Stromal cell of bone marrow (primary cell): ENCODE data around the gene SLC22A16.

Experiments
- DNase-seq: peaks from one replicate; pipeline ENCODE4 v3.0.0-alpha.2; 2012; ENCODE audit warnings: low read depth

Gene SLC22A16

GRCh38 chr6:110446405-110446804, 30.0 kb downstream of the SLC22A16 start:
- no peak for DNase-seq

- no peak for DNase-seq
Observed at GRCh38 chr6:110440026-110440425, 36.4 kb downstream of the SLC22A16 start.

DNA sequence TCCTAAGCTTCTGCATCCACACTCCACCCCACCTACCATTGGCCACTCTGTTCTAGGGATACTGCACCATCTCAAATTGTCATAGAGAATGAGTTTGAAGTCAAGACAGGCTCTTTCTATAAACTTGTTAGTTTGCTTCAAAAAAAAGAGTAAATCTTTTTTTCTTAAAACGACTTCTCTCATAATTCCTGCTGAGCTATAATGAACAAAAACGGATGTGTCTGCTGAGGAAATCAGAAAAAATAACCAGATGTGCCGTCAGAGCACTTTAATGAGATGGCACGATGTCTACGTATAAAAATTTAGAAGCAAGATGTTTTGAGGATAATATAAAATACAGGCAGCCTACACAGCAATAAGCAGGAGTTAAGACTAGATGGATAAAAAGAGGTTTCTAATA, 37.1 kb downstream of the SLC22A16 start:
- DNase-seq: no peak

- DNase-seq: no peak
Observed at GRCh38 chr6:110434961-110435602, 41.3 kb downstream of the SLC22A16 start.

DNA sequence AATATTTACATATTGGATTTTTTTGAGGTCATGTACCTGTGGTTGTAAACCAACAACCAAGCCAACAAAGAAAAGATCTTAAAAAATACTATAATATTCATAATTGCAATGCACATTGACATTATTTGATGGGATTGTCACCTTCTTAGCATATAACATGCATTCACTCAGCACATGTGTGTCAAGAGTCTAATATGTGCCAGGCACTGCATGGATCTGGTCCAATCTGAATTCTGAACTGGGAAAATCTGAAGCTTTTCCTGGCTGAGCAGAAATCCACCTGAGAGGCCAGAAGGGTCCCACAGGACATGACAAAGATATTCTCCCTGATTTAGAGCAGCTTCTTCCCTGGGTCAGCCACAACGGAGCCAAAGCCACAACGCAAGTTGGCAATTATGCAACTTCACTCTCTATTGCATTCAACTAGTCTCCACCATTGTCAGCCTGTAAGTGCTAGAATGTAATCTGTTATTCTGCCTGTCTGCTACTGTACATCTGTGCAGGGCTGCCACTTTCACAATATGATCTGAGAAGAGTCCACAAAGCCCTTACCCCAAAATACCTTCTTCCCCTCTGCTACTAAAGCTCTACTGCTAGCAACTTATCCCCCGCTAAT, 44.0 kb downstream of the SLC22A16 start:
- DNase-seq: no peak

- no peak for DNase-seq
Observed at GRCh38 chr6:110430741-110431140, 45.7 kb downstream of the SLC22A16 start.

- DNase-seq: no peak
Observed at GRCh38 chr6:110430236-110430635, 46.2 kb downstream of the SLC22A16 start.

DNA sequence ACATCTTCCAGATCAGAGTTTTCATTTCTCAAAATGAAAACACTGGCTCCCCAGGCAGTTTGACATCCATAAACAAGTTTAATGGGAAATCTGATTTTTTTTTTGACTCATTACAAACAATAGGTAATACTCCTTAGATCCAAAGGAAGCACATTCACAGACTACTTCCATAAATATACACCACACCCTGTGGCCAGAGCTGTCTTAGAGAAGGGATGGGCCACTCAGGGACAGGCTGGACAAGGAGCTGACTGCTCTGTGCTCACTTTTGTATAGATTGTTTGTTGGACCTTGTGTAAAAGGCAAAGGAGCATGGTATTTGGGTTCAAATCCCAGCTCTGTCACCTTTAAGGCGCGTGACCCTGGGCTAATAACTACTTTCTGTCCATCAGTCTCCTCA, 48.3 kb downstream of the SLC22A16 start:
- DNase-seq: no peak

DNA sequence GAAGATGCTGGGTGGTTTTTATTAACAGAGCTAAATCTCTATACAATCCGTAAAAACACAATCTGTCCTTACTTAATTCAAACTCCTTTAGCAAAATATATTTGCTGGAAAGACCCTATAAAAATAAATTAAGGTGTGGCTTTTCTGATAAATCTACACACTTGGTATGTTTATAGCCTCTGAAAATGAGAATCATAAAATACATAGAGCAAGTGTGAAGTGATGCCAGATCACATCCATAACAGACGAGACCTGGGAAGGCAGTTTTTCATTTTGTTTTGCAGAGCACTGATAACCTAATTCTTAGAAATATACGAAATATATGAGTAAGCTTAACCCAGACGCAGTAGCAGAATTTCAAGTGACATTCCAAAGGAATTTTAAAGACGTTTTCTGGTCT, 50.6 kb downstream of the SLC22A16 start:
- DNase-seq: no peak

DNA sequence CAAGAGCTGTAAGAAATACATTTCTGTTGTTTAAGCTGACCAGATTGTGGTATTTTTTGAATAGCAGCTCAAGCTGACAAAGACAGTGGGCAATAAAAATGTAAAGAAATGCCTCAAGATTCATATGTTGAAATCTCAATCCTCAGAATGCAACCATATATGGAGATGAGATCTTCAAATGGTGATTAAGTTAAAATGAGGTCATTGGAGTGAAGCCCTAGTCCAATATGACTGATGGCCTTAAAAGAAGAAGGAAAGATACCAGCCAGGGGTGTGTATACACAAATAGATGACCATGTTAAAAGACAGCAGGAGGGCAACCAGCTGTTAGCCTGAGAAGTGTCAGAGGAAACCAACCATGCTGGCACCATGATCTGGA, 54.0 kb downstream of the SLC22A16 start:
- DNase-seq: no peak

DNA sequence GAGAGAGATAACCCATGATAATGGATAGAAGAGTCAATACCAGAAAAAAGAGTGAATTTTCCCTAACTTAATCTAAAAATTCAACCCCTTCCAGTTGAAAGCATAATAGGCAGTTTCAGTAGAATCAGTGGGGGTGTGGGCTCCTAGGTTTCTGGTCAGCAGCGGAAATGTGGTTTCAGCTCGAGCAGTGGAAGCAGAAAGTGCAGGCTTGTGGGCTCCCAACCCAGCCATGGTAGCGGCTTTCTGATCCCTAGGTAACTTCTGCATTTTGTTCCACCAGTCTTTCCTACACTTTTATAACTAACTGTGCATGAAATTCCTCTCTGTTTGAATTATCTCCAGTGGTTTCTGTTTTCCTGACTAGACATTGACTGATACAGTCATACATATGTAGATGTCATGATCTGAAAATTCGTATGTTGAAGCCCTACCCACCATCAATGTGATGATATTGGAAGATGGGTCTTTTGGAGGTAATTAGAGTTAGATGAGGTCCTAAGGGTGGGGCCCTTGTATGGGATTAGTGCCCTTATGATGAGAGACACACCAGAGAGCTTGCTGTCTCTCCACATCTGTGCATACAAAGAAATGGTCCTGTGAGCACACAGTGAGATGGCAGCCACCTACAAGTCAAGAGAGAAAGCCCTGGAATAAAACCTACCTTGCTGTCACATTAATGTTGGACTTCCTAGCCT, 54.5 kb downstream of the SLC22A16 start:
- DNase-seq: no peak

GRCh38 chr6:110419028-110419739, 57.2 kb downstream of the SLC22A16 start:
- no peak for DNase-seq

GRCh38 chr6:110418594-110418993, 57.8 kb downstream of the SLC22A16 start:
- no peak for DNase-seq

GRCh38 chr6:110415086-110415916, 61.1 kb downstream of the SLC22A16 start, which contains the start of gene DDO:
Gene DDO, minus strand, starts transcription at chr6:110415575. Its CDS starts 2,113 bp downstream, at chr6:110413462.
- DNase-seq: peak; percentile 50

DNA sequence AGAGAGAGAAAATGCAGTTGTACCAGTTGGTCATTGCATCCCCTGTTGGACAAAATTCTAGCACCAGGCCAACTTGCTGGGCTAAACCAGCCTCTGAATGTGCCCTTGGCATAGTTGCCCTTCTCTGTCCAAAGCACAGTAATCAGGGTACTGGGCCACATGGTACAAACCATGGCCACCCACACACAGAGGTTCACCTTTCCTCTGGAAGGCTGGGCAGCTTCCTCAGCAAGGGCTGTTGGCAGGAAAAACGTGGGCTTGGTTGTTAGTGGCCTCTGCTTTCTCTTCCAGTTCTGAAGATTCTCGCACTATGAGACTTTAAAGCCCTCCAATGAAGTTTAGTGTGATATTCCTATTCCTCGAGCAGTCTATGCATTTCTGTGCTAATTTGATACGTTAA, 61.7 kb downstream of the SLC22A16 start:
- DNase-seq: no peak

GRCh38 chr6:110412360-110412759, 64.1 kb downstream of the SLC22A16 start:
- DNase-seq: no peak

- no peak for DNase-seq
Observed at GRCh38 chr6:110410511-110410910, 65.9 kb downstream of the SLC22A16 start.

- no peak for DNase-seq
Observed at GRCh38 chr6:110409794-110410193, 66.6 kb downstream of the SLC22A16 start.

GRCh38 chr6:110408901-110409300, 67.5 kb downstream of the SLC22A16 start:
- DNase-seq: no peak

DNA sequence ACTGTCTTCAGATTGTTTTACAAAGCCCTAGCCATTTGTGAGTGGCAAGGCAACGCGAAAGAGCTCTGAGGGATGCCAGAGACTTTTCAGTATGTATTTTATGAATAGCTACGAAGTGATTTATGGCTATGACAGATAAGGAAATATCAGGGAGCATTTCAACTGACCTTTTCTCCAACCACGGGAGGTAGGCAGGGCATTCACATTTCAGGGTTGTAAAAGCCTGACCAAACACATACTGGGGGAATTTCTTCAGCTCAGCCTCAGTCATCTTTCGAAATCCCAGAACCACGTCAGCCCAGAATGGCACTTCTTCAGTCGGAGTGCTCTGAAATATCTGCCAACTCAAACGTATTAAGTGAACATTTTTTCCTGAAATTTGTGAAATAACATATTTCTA, 71.8 kb downstream of the SLC22A16 start:
- peak; percentile 26 for DNase-seq

GRCh38 chr6:110401585-110402176, 74.7 kb downstream of the SLC22A16 start:
- no peak for DNase-seq
